ENCODE measurements around the gene PKNOX2. TPM values are rescaled to one million over a fixed set of nuclear protein-coding genes. Genes with fewer than 3 reads are reported as not detected.

The PKNOX2 gene
- total RNA-seq, 1 experiment from 2014 or later: not detected

GRCh38 chr11:125358254-125358840, 193.8 kb downstream of the PKNOX2 start:
- ChIA-PET CTCF (interaction anchor here (1.6 to 2.0 kb wide), 2 partner anchors 12 to 75 kb away, joined by 3 to 8 read pairs; no protein-coding TSS in a partner anchor), POLR2A (no interaction called here)
- H3K4me1 ChIP-seq: no peaks in the 10 kb centered on the region
- H3K27me3 Mint-ChIP-seq (ENCODE audit: insufficient read depth, unreplicated experiment): peaks cover 17% of the 10 kb centered on the region
- no peaks in the 10 kb centered on the region for H3K4me1 Mint-ChIP-seq (ENCODE audit: low read depth, unreplicated experiment)
- H3K27me3 ChIP-seq (replicated peaks; ENCODE audit: control insufficient read depth, insufficient read depth, low read length): peaks cover 6% of the 10 kb centered on the region
- no peak overlapping the region for H3K27ac Mint-ChIP-seq (ENCODE audit: unreplicated experiment)
- H3K4me3 Mint-ChIP-seq (ENCODE audit: unreplicated experiment): no peak overlapping the region
- BruUV-seq (replicated peaks): no TSS peak
- H3K36me3 Mint-ChIP-seq (ENCODE audit: insufficient read depth, unreplicated experiment): no peaks in the 10 kb centered on the region
- no peaks in the 10 kb centered on the region for H3K9me3 ChIP-seq
- TF ChIP-seq CTCF (IDR thresholded peaks at IDR 0.05; ENCODE audit: insufficient read depth in 1 of 2, low read depth in 1 of 2, low read length in 1 of 2, severe bottlenecking in 1 of 2, unreplicated experiment in 1 of 2): no peak
- H3K36me3 ChIP-seq (ENCODE audit: control insufficient read depth, insufficient read depth, low read length): no peaks in the 10 kb centered on the region
- intact Hi-C loops (cut with micrococcal nuclease; ENCODE audit: unreplicated experiment): no loop called here
- no peak overlapping the region for H3K4me3 ChIP-seq (ENCODE audit: low read depth, low read length)
- no peaks in the 10 kb centered on the region for H3K9me3 Mint-ChIP-seq (ENCODE audit: unreplicated experiment)
- no peak for DNase-seq

GRCh38 chr11:125359130-125359529, 194.6 kb downstream of the PKNOX2 start:
- H3K27me3 Mint-ChIP-seq (ENCODE audit: insufficient read depth, unreplicated experiment): peaks cover 15% of the 10 kb centered on the region
- DNase-seq: no peak
- Histone ChIP-seq H3K36me3 (ENCODE audit: control insufficient read depth, insufficient read depth, low read length) (no peaks in the 10 kb centered on the region), H3K4me3 (ENCODE audit: low read depth, low read length) (no peak overlapping the region), H3K9me3 (no peaks in the 10 kb centered on the region), H3K27me3 (replicated peaks; ENCODE audit: control insufficient read depth, insufficient read depth, low read length) (peaks cover 6% of the 10 kb centered on the region), H3K4me1 (no peaks in the 10 kb centered on the region)
- no peak for TF ChIP-seq CTCF (IDR thresholded peaks at IDR 0.05; ENCODE audit: insufficient read depth in 1 of 2, low read depth in 1 of 2, low read length in 1 of 2, severe bottlenecking in 1 of 2, unreplicated experiment in 1 of 2)
- H3K36me3 Mint-ChIP-seq (ENCODE audit: insufficient read depth, unreplicated experiment): no peaks in the 10 kb centered on the region
- no peak overlapping the region for H3K27ac Mint-ChIP-seq (ENCODE audit: unreplicated experiment)
- H3K9me3 Mint-ChIP-seq (ENCODE audit: unreplicated experiment): no peaks in the 10 kb centered on the region
- no TSS peak for BruUV-seq (replicated peaks)
- ChIA-PET POLR2A (no interaction called here), CTCF (interaction anchor here (2.0 kb wide), 1 partner anchor 13 kb away, joined by 8 read pairs; no protein-coding TSS in a partner anchor)
- H3K4me1 Mint-ChIP-seq (ENCODE audit: low read depth, unreplicated experiment): no peaks in the 10 kb centered on the region
- intact Hi-C loops (cut with micrococcal nuclease; ENCODE audit: unreplicated experiment): no loop called here
- no peak overlapping the region for H3K4me3 Mint-ChIP-seq (ENCODE audit: unreplicated experiment)

GRCh38 chr11:125360066-125360465, 195.5 kb downstream of the PKNOX2 start:
- CTCF ChIA-PET: no interaction called here
- BruUV-seq (replicated peaks): no TSS peak
- H3K9me3 Mint-ChIP-seq (ENCODE audit: unreplicated experiment): no peaks in the 10 kb centered on the region

More at GRCh38 chr11:125360066-125360465, 195.5 kb downstream of the PKNOX2 start:
- DNase-seq: no peak
- no peak for TF ChIP-seq CTCF (IDR thresholded peaks at IDR 0.05; ENCODE audit: insufficient read depth in 1 of 2, low read depth in 1 of 2, low read length in 1 of 2, severe bottlenecking in 1 of 2, unreplicated experiment in 1 of 2)
- no peaks in the 10 kb centered on the region for H3K4me1 ChIP-seq
- H3K27ac Mint-ChIP-seq (ENCODE audit: unreplicated experiment): no peak overlapping the region
- H3K9me3 ChIP-seq: no peaks in the 10 kb centered on the region
- POLR2A ChIA-PET: no interaction called here
- peaks cover 18% of the 10 kb centered on the region for H3K27me3 Mint-ChIP-seq (ENCODE audit: insufficient read depth, unreplicated experiment)
- intact Hi-C loops (cut with micrococcal nuclease; ENCODE audit: unreplicated experiment): no loop called here
- H3K4me3 Mint-ChIP-seq (ENCODE audit: unreplicated experiment): no peak overlapping the region
- H3K36me3 ChIP-seq (ENCODE audit: control insufficient read depth, insufficient read depth, low read length): no peaks in the 10 kb centered on the region
- no peaks in the 10 kb centered on the region for H3K36me3 Mint-ChIP-seq (ENCODE audit: insufficient read depth, unreplicated experiment)
- peaks cover 7% of the 10 kb centered on the region for H3K27me3 ChIP-seq (replicated peaks; ENCODE audit: control insufficient read depth, insufficient read depth, low read length)
- H3K4me1 Mint-ChIP-seq (ENCODE audit: low read depth, unreplicated experiment): no peaks in the 10 kb centered on the region
- H3K4me3 ChIP-seq (ENCODE audit: low read depth, low read length): no peak overlapping the region

All from Caco-2 (cell line).